GM18861 (cell line): ENCODE data around the gene RIOX2.
"Not testable (repeated sequence)": the region's sequence is repeated elsewhere in the genome, so short reads cannot be mapped to it uniquely, and the experiment has no call there.

Experiments used
- ATAC-seq: cut with Tn5 transposase; IDR thresholded peaks from one replicate; pipeline ENCODE4 v1.9.1; 2021; ENCODE audit not compliant: unreplicated experiment

Gene RIOX2

GRCh38 chr3:97916576-97916975, 55.7 kb downstream of the RIOX2 start:
- no peak for ATAC-seq

GRCh38 chr3:97914388-97914787, 57.8 kb downstream of the RIOX2 start:
- no peak for ATAC-seq

GRCh38 chr3:97911459-97911858, 60.8 kb downstream of the RIOX2 start:
- ATAC-seq = no peak

- peak; percentile 56 for ATAC-seq
Observed at GRCh38 chr3:97910931-97911351, 61.3 kb downstream of the RIOX2 start.

GRCh38 chr3:97910236-97910831, 61.9 kb downstream of the RIOX2 start:
- peak; percentile 18 for ATAC-seq

- not testable (repeated sequence) for ATAC-seq
Observed at GRCh38 chr3:97909830-97910229, 62.4 kb downstream of the RIOX2 start.

- ATAC-seq = no peak
Observed at GRCh38 chr3:97901313-97902248, 70.7 kb downstream of the RIOX2 start.

- ATAC-seq = no peak
Observed at GRCh38 chr3:97899331-97899730, 72.9 kb downstream of the RIOX2 start.

- no peak for ATAC-seq
Observed at GRCh38 chr3:97896547-97896946, 75.7 kb downstream of the RIOX2 start.

- no peak for ATAC-seq
Observed at GRCh38 chr3:97896129-97896528, 76.1 kb downstream of the RIOX2 start.

- ATAC-seq = no peak
Observed at GRCh38 chr3:97895216-97895615, 77.0 kb downstream of the RIOX2 start.

- no peak for ATAC-seq
Observed at GRCh38 chr3:97892852-97893251, 79.4 kb downstream of the RIOX2 start.
